SH-SY5Y (cell line): ENCODE data around the gene SERPINE2.

ENCODE experiments used
- GATA2 ChIP-seq: IDR thresholded peaks from 2 replicates; pipeline ENCODE4 v1.6.1; 2011; ENCODE audit warnings: mild to moderate bottlenecking, low read depth, low read length
- GATA3 ChIP-seq: IDR thresholded peaks from 2 replicates; pipeline ENCODE4 v1.6.1; 2011; ENCODE audit warnings: low read depth, mild to moderate bottlenecking, low read length, moderate library complexity

- no peak for TF ChIP-seq GATA2
- TF ChIP-seq GATA3, result no peak
Measured at GRCh38 chr2:223928113-223929006, 110.7 kb downstream of the SERPINE2 start.
